Urothelium cell line (cell line): ENCODE data around the gene CTU2.

Experiments
- DNase-seq: peaks from one replicate; pipeline ENCODE4 v3.0.0; 2011; ENCODE audit warnings: low spot score, mixed read lengths
- FAIRE-seq: peaks from 2 replicates; lab custom pipeline; 2011; peaks lifted over from hg19 to GRCh38; lab: Jason Lieb, UNC

CTU2 gene

GRCh38 chr16:88759245-88759975, 53.1 kb downstream of the CTU2 start:
- FAIRE-seq: no peak

GRCh38 chr16:88759976-88760350, 53.7 kb downstream of the CTU2 start:
- DNase-seq (no peak), FAIRE-seq (no peak)

More at GRCh38 chr16:88759245-88759975, 53.1 kb downstream of the CTU2 start:
- no peak for DNase-seq

- DNase-seq: no peak
- FAIRE-seq: no peak
These were observed 54.3 kb downstream of the CTU2 start for GRCh38 chr16:88760424-88761142.

- FAIRE-seq (no peak), DNase-seq (no peak)
These were observed 54.8 kb downstream of the CTU2 start for GRCh38 chr16:88761143-88761534.

- DNase-seq (no peak), FAIRE-seq (no peak)
These were observed 55.5 kb downstream of the CTU2 start for GRCh38 chr16:88761830-88762229.

GRCh38 chr16:88762258-88762870, 56.1 kb downstream of the CTU2 start:
- DNase-seq: no peak
- FAIRE-seq: no peak

- DNase-seq (no peak), FAIRE-seq (no peak)
These were observed 56.6 kb downstream of the CTU2 start for GRCh38 chr16:88762941-88763340.

GRCh38 chr16:88763502-88764053, 57.3 kb downstream of the CTU2 start:
- FAIRE-seq (no peak), DNase-seq (no peak)

- no peak for DNase-seq
- no peak for FAIRE-seq
These were observed 57.8 kb downstream of the CTU2 start for GRCh38 chr16:88764080-88764479.

- no peak for FAIRE-seq
- no peak for DNase-seq
These were observed 58.6 kb downstream of the CTU2 start for GRCh38 chr16:88764913-88765349.
